ENCODE results near the gene EYA2. TPM values are rescaled to one million over a fixed set of nuclear protein-coding genes. Genes with fewer than 3 reads are reported as not detected.
"Not testable (repeated sequence)": the region's sequence is repeated elsewhere in the genome, so short reads cannot be mapped to it uniquely, and the experiment has no call there.

Gene EYA2
- total RNA-seq, 4 donors from 2014 or later, result 9.9 to 20.1 (median 13.8) TPM

DNA sequence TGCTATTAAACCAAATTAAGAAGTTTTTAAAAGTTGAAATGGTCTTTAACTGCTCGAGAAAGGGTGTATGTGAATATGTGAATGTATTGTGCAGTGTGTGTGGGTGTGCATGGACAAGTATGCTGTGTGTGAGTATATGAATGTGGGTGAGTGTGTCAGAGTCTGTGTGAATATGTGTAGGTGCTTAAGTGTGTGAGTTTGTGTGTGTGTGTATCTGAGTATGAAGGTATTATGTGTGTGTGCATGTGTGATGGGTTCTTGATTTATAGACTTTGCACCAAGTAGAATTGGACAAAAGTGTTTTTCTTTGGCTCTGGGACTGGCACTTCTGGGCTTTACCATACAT is 21.6 kb downstream of the EYA2 start:
- Histone ChIP-seq H3K9me3 (no peaks in the 10 kb centered on the region), H3K27ac (peak overlapping the region in 1 of 3 donors; percentile 41), H3K27me3 (no peaks in the 10 kb centered on the region), H3K36me3 (no peaks in the 10 kb centered on the region), H3K4me1 (peaks cover 13 to 19% of the 10 kb centered on the region in 2 donors), H3K4me3 (replicated peaks in 1 of 3) (no peak overlapping the region)
- 55 to 66% methylated on average over 1 of the region's 1 CpG for WGBS, 2 donors
- TF ChIP-seq, protein P1, sequence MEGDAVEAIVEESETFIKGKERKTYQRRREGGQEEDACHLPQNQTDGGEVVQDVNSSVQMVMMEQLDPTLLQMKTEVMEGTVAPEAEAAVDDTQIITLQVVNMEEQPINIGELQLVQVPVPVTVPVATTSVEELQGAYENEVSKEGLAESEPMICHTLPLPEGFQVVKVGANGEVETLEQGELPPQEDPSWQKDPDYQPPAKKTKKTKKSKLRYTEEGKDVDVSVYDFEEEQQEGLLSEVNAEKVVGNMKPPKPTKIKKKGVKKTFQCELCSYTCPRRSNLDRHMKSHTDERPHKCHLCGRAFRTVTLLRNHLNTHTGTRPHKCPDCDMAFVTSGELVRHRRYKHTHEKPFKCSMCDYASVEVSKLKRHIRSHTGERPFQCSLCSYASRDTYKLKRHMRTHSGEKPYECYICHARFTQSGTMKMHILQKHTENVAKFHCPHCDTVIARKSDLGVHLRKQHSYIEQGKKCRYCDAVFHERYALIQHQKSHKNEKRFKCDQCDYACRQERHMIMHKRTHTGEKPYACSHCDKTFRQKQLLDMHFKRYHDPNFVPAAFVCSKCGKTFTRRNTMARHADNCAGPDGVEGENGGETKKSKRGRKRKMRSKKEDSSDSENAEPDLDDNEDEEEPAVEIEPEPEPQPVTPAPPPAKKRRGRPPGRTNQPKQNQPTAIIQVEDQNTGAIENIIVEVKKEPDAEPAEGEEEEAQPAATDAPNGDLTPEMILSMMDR (IDR thresholded peaks at IDR 0.05), result no peak
- no peak for TF ChIP-seq POLR2A (IDR thresholded peaks at IDR 0.05)
- intact Hi-C loops (cut with DNase I), result no loop called here
- no peak for DNase-seq

DNA sequence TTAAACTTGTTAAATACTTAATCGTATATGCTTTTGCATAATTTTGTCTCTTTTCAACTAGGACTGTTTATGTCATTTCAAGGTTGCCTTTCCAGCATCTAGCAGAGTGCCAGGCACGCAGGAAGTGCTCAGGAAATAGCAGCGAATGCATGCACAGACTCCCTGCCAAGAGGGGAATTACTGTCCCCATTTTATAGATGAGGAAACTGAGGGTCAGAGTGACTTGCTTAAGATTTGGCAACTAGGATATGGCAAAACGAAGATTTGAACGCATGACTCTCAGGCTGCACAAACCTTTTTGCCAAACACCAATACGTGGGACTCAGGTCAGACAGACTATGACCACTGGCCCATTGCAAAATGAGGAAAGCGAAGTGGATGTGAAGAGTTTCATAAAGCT is 22.5 kb downstream of the EYA2 start:
- H3K4me1 ChIP-seq, result peaks cover 13 to 19% of the 10 kb centered on the region in 2 donors
- no peaks in the 10 kb centered on the region for H3K9me3 ChIP-seq
- TF ChIP-seq POLR2A (IDR thresholded peaks at IDR 0.05), result no peak
- TF ChIP-seq, protein P1 (IDR thresholded peaks at IDR 0.05), result no peak
- no peak for DNase-seq
- H3K4me3 ChIP-seq (replicated peaks in 1 of 3), result no peak overlapping the region
- no peak overlapping the region for H3K27ac ChIP-seq
- intact Hi-C loops (cut with DNase I), result no loop called here
- H3K36me3 ChIP-seq, result no peaks in the 10 kb centered on the region
- 91 to 92% methylated on average over 7 of the region's 7 CpGs for WGBS, 2 donors
- no peaks in the 10 kb centered on the region for H3K27me3 ChIP-seq

DNA sequence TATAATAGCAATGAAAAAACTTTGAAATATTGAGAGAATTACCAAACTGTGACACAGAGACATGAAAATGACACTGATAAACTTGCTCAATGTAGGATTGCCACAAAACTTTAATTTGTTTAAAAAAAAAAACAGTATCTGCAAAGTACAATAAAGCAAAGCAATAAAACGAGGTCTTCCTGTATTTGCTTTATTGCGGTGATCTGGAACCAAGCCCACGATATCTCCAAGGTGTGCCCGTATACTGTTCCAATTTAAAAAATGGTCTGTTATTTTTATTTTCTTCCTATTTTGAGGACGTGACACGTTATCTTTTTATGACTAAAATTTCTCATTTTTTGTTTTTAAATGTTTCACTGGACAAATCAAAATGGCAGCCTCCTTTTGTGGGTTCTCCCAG is 25.5 kb downstream of the EYA2 start:
- no peaks in the 10 kb centered on the region for H3K36me3 ChIP-seq
- TF ChIP-seq POLR2A (IDR thresholded peaks at IDR 0.05), result no peak
- TF ChIP-seq, protein P1 (IDR thresholded peaks at IDR 0.05), result no peak
- intact Hi-C loops (cut with DNase I), result no loop called here
- DNase-seq, result no peak
- WGBS, 2 donors, result 92% methylated on average over 6 of the region's 6 CpGs
- no peak overlapping the region for H3K27ac ChIP-seq
- no peak overlapping the region for H3K4me3 ChIP-seq (replicated peaks in 1 of 3)
- no peaks in the 10 kb centered on the region for H3K9me3 ChIP-seq
- H3K27me3 ChIP-seq, result no peaks in the 10 kb centered on the region
- peaks cover 7 to 13% of the 10 kb centered on the region in 2 donors for H3K4me1 ChIP-seq

DNA sequence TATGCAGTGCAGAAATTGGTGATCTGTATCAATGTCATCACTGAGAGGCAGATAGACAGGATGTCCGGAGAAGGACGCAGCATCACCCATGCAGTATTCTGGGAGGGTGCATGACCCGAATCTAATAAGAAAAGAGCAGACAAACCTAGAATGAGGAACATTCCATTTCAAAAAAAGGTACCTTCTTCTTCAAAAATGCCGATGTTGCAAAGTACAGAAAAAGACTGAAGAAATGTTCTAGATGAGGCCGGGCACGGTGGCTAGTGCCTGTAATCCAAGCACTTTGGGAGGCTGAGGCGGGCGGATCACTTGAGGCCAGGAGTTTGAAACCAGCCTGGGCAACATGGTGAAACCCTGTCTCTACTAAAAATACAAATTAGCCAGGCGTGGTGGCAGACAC is 28.2 kb downstream of the EYA2 start:
- H3K4me3 ChIP-seq (replicated peaks in 1 of 3); intact Hi-C loops (cut with DNase I); H3K4me1 ChIP-seq; H3K36me3 ChIP-seq; H3K27ac ChIP-seq; H3K9me3 ChIP-seq; DNase-seq; H3K27me3 ChIP-seq: not testable (repeated sequence)
- 86 to 89% methylated on average over 9 of the region's 9 CpGs for WGBS, 2 donors

DNA sequence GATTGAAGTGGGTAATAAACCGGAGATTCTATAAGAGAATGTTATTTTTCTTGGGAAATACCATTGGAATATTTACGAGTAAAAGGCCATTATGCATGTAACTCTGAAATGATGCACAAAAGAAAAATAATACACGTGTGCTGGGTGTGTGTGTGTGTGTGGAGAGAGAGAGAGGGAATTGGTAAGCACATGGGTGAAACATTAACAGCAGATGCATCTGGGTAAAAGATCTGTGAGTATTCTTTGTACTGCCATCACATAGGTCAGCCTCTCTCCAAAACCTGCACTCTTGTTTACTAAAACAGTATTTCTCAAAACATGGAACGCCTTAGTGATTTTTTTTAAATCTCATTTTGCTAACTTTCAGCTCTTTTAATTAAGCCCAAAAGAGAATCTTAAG is 28.9 kb downstream of the EYA2 start:
- no peaks in the 10 kb centered on the region for H3K9me3 ChIP-seq
- 85 to 92% methylated on average over 4 of the region's 4 CpGs for WGBS, 2 donors
- no peak overlapping the region for H3K4me3 ChIP-seq (replicated peaks in 1 of 3)
- H3K27ac ChIP-seq, result no peak overlapping the region
- no peaks in the 10 kb centered on the region for H3K27me3 ChIP-seq
- intact Hi-C loops (cut with DNase I), result no loop called here
- no peaks in the 10 kb centered on the region for H3K36me3 ChIP-seq
- DNase-seq, result no peak
- peaks cover 3 to 6% of the 10 kb centered on the region in 2 donors for H3K4me1 ChIP-seq
- no peak for TF ChIP-seq POLR2A (IDR thresholded peaks at IDR 0.05)
- TF ChIP-seq, protein P1 (IDR thresholded peaks at IDR 0.05), result no peak

DNA sequence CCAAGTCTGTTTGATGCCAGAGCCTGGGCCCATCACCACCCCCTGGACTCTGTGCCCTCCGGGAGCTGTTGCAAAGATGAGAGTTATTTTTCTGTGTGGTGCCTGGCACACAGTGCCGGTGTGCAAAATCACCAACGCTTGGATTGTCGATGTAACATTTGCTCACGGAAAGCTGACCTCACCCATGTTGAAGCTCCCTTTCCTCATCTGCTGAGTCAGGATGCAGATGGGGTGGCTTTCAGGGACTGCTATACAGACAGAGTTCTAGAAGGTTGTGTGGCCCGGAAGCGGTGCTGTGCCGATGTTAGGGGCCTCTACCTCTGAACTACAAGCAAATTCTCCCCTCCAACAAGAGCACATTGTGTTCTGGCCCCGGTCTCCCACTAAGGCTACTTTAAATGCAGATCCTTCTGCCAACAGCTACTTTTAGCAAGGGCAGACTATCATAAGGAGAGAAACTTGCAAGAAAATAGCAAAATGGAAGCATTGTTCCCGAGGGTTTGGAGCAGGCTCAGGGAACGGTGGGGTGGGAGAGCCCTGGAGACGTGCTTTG is 34.0 kb downstream of the EYA2 start:
- TF ChIP-seq, protein P1 (IDR thresholded peaks at IDR 0.05), result no peak
- TF ChIP-seq POLR2A (IDR thresholded peaks at IDR 0.05), result no peak
- Histone ChIP-seq H3K4me1 (peaks cover 5 to 14% of the 10 kb centered on the region in 2 donors), H3K27ac (peak overlapping the region; percentile 12 to 49 (median 28)), H3K27me3 (no peaks in the 10 kb centered on the region), H3K36me3 (no peaks in the 10 kb centered on the region), H3K4me3 (replicated peaks in 1 of 3) (no peak overlapping the region), H3K9me3 (no peaks in the 10 kb centered on the region)
- peak; percentile 28 to 47 for DNase-seq
- intact Hi-C loops (cut with DNase I), result no loop called here
- 56 to 63% methylated on average over 12 of the region's 12 CpGs for WGBS, 2 donors
